Activated CD4-positive, alpha-beta T cell treated with anti-CD3 and anti-CD28 coated beads, Interleukin-2, amount 50 U/mL, for 4 hours (primary cell): ENCODE results near the gene MAX.

Experiments
- DNase-seq, 2 experiments: peaks; one replicate each; pipeline ENCODE4 v3.0.0-alpha.2; 2020

MAX gene

DNA sequence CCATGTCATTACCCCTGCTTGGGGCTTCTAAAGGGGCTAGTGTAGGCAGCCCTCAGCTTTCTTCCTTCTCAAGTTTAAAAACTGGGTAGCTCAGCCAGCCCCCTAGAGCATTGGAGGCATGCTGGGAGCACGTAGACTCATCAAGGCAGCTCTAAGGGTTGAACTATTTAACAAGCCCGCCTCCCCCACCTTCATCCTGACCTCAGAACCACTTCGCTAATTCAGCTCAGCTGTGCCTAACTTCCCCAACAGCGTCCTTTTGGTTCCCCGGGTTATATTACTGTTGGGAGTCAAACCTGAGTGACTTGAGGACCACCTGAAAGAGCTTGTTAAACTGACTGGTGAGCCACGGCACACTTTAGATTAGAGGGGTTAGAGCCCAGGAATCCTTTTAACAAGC lies 30.1 kb downstream of the MAX start:
- no peak for DNase-seq

DNA sequence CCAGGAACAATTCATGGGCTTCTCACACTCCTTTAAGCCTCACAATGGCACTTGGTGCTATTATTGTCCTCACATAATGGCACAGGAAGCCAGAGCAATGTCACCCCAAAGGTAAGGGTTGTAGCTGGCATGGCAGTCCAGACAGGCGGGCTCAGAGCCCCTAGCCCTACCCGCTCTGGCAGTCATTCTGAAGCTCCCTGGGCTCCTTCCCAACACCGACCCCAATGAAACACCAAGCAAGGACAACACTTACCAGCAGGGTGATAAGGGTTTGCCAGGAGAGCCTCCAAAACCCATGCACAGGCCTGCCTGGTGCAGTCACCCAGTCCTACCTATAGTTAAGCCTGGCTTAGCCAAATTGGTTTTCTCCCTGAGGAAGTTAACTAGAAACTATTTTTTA lies 30.8 kb downstream of the MAX start:
- DNase-seq = no peak

DNA sequence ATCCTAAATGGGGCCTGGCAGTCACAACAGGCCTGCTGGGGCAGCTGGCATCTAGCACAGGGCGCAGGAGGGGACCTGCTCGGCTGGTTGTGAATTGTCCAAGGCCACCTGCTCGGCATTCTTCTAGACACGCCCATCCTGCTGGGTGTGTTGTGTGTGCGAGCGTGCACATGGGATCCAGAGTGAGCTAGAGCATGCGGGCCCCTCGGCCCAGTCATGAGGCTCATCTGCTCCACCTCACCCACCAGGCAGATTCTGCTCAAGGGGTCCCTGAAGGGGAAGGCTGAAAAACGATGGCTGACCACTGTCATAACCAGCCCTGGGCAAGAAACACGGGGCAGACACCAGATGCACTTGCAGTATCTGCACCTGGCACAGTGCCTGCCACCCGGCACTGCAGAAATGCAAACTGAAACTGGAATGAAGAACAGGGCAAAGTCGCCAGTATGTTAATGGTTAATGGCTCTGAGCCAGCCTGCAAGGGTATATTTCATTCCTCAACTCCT lies 31.8 kb downstream of the MAX start:
- no peak for DNase-seq

GRCh38 chr14:65069874-65070413 lies 32.4 kb downstream of the MAX start:
- no peak for DNase-seq

GRCh38 chr14:65065719-65066118 lies 36.6 kb downstream of the MAX start:
- no peak for DNase-seq

GRCh38 chr14:65062096-65063075 lies 39.9 kb downstream of the MAX start:
- DNase-seq = no peak

- no peak for DNase-seq
These were observed 44.6 kb downstream of the MAX start for GRCh38 chr14:65057695-65058094.

GRCh38 chr14:65054471-65055085 lies 47.7 kb downstream of the MAX start:
- DNase-seq = no peak

DNA sequence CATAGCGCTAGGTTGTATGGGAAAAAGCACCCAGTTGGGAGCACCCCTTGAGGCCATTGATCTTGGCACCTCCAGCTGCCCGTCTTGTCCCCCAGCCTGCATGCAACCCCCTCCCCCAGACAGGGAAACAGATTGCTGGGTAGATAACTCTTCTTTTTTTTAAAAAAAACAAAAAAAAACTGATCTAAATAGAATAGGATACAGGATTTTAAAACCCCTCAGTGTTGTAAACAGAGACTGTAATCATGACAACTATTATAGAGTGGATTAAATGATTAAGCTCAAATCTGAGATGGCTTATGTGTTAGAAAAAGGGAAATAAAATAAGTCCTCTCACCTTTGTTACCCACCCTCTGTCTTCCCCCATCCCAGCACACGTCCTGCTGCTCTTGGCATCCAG lies 48.9 kb downstream of the MAX start:
- DNase-seq = no peak

GRCh38 chr14:65052832-65053231 lies 49.5 kb downstream of the MAX start:
- DNase-seq = no peak

- no peak for DNase-seq
These were observed 56.6 kb downstream of the MAX start for GRCh38 chr14:65045709-65046108.

DNA sequence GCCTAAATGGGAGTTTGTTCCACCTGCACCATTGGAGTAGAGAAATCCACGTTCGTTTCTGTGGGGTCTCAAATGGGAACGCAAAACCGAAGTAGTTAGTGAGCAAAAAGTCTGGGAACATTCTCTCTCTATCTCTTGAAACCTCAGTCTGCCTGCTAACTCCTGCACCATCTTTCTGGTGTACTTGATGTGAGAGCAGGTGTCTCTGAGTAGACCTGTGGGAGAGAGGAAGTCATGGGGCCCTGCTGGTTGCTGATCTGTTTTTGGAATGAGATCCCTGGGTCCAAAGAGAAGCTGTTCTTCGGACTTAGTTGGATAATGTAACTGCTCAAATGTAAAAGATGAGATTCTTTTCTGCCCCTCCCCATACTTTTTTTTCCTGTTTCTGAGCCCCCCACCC lies 57.3 kb downstream of the MAX start:
- no peak for DNase-seq

GRCh38 chr14:65044596-65044959 lies 57.7 kb downstream of the MAX start:
- no peak for DNase-seq

GRCh38 chr14:65043893-65044595 lies 58.3 kb downstream of the MAX start:
- DNase-seq = no peak

DNA sequence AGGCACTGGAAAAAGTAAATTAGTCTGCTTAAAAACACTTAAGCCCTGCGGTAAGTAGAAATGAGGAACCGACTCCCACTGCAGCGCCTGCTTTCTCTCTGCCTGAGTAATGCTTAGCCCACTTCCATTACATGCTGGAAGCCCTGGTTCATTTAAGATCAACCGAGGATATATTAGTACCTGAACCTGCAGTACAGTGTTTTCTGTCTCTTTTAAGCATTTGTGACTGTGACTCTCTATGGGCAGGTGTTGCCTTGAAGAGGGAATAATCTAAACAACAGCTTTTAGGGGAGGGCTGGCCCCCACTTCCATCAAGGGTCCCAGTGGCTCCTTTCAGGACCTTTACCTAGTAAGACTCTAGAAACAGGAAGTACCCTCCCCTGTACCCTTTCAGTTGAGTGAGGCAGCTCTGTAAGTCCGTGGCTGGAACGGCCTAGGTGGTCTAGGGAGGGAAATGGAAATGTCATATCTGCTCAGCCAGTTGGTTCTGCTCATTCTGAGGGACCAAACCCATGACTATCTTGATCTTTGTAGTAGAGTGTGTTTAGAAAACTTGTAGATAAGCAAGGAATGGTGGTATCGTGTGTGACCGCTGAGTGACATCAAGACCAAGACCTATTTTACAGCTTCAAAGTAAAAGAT lies 59.5 kb downstream of the MAX start:
- no peak for DNase-seq

GRCh38 chr14:65042296-65042695 lies 60.0 kb downstream of the MAX start:
- no peak for DNase-seq

GRCh38 chr14:65041434-65041915 lies 60.8 kb downstream of the MAX start:
- no peak for DNase-seq

DNA sequence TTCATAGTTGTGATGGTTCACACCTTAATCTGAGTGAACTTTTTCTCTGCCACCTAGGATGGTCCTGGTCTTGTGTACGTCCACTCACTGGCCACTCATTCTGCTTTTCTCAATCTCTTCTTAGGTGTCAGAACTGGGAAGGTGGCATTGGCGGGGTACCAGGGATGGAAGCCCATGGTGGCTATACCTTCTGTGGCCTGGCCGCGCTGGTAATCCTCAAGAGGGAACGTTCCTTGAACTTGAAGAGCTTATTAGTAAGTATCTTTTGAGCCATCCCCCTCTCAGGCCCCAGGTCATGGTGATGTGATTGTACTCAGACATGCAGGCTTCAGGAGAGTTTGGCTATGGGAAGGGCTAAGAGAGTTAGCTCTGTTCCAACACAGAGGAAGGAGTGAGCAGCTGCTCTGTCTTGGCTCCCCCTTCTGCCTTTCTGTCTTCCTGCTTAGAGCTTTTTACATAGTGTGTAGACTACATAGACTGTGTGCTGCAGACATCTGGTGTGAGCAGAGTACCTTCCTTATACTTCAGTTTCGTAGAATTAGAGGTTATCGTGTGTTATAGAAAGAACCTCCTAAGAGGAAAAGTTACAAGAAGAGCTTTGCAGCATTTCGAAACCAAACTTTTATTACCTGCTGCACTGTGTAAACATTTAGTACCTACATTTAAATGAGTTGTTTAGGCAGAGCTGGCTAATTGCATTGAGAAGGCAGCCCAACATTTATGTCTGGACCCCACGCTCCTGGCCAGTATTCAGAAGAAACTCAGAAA lies 61.5 kb downstream of the MAX start:
- no peak for DNase-seq

GRCh38 chr14:65038966-65039365 lies 63.4 kb downstream of the MAX start:
- no peak for DNase-seq

GRCh38 chr14:65035049-65035448 lies 67.3 kb downstream of the MAX start:
- no peak for DNase-seq

GRCh38 chr14:65034021-65034420 lies 68.3 kb downstream of the MAX start:
- DNase-seq = no peak

- DNase-seq = no peak
These were observed 69.1 kb downstream of the MAX start for GRCh38 chr14:65033181-65033580.
